Endodermal cell (in vitro differentiated cells): ENCODE measurements around the gene WNK1. TPM values are rescaled to one million over a fixed set of nuclear protein-coding genes. Genes with fewer than 3 reads are reported as not detected.

Experiments
- DNase-seq: peaks from one replicate; pipeline ENCODE4 v3.0.0-alpha.2; 2017
- H3K27ac ChIP-seq: 2 replicates; pipeline ENCODE4 v1.5.1; 2013; ENCODE audit warnings: mild to moderate bottlenecking, low read depth, low read length, moderate library complexity
- H3K27me3 ChIP-seq: 2 replicates; pipeline ENCODE4 v1.6.1; 2013; ENCODE audit warnings: mild to moderate bottlenecking, low read length, moderate library complexity; ENCODE audit not compliant: insufficient read depth, control insufficient read depth, poor library complexity, severe bottlenecking
- H3K36me3 ChIP-seq: 2 replicates; pipeline ENCODE4 v1.7.0; 2013; ENCODE audit warnings: mild to moderate bottlenecking, low read length, moderate library complexity; ENCODE audit not compliant: control insufficient read depth, insufficient read depth
- H3K4me1 ChIP-seq: one replicate; pipeline ENCODE4 v1.7.0; 2013; ENCODE audit warnings: low read length; ENCODE audit not compliant: control insufficient read depth, insufficient read depth
- H3K4me3 ChIP-seq: 2 replicates; pipeline ENCODE4 v1.5.1; 2013; ENCODE audit warnings: mild to moderate bottlenecking, low read length, moderate library complexity
- H3K9ac ChIP-seq: 2 replicates; pipeline ENCODE4 v1.6.1; 2013; ENCODE audit warnings: mild to moderate bottlenecking, low read length, moderate library complexity; ENCODE audit not compliant: poor library complexity, severe bottlenecking; ENCODE audit errors: extremely low read depth
- H3K9me3 ChIP-seq: 2 replicates; pipeline ENCODE4 v1.6.1; 2013; ENCODE audit warnings: mild to moderate bottlenecking, low read length, moderate library complexity; ENCODE audit not compliant: control insufficient read depth
- H3K27ac Mint-ChIP-seq: 2 replicates; pipeline ENCODE4 v1.8.0; 2020; ENCODE audit warnings: mixed read lengths
- H3K27me3 Mint-ChIP-seq: 2 replicates; pipeline ENCODE4 v1.8.0; 2021; ENCODE audit warnings: mild to moderate bottlenecking, mixed read lengths; ENCODE audit not compliant: insufficient read depth
- H3K36me3 Mint-ChIP-seq: 2 replicates; pipeline ENCODE4 v1.8.0; 2020; ENCODE audit warnings: low read depth, mixed read lengths
- H3K4me1 Mint-ChIP-seq: 2 replicates; pipeline ENCODE4 v1.8.0; 2020; ENCODE audit warnings: mixed read lengths
- H3K4me3 Mint-ChIP-seq: 2 replicates; pipeline ENCODE4 v1.8.0; 2020; ENCODE audit warnings: mild to moderate bottlenecking, moderate library complexity, mixed read lengths
- H3K9me3 Mint-ChIP-seq: 2 replicates; pipeline ENCODE4 v1.8.0; 2020; ENCODE audit warnings: mild to moderate bottlenecking, mixed read lengths
- WGBS, 2 experiments: methylation state at CpG; one replicate each; pipeline versions ENCODE4 v1.1.5 to v1.1.7; 2013; ENCODE audit warnings: missing lambda C conversion rate in 2 of 2, mixed read lengths in 1 of 2; ENCODE audit not compliant: insufficient coverage in 1 of 2, insufficient read length in 1 of 2; 5-methylcytosine and 5-hydroxymethylcytosine counted together
- total RNA-seq, 2 donors: library from RNA; stranded (reverse); fragmentation: NEBNext Ultra II Directional in 1 of 2; extraction: Animal tissue kit (Norgen Biotek cat#: 25700) in 1 of 2; gene quantifications; 2 replicates in 1 of 2; 3 replicates in 1 of 2; pipeline ENCODE4 v1.2.1, GENCODE V29; 2021
- TF ChIP-seq, protein P1 (sequence below): fragments of 200-600 bp; sonication (generic); conservative IDR thresholded peaks from 2 replicates; pipeline ENCODE4 v1.5.0; 2021; ENCODE audit warnings: antibody characterized with exemption, mild to moderate bottlenecking

WNK1 gene
- total RNA-seq, 2 donors from 2014 or later = 199 to 412 TPM

DNA sequence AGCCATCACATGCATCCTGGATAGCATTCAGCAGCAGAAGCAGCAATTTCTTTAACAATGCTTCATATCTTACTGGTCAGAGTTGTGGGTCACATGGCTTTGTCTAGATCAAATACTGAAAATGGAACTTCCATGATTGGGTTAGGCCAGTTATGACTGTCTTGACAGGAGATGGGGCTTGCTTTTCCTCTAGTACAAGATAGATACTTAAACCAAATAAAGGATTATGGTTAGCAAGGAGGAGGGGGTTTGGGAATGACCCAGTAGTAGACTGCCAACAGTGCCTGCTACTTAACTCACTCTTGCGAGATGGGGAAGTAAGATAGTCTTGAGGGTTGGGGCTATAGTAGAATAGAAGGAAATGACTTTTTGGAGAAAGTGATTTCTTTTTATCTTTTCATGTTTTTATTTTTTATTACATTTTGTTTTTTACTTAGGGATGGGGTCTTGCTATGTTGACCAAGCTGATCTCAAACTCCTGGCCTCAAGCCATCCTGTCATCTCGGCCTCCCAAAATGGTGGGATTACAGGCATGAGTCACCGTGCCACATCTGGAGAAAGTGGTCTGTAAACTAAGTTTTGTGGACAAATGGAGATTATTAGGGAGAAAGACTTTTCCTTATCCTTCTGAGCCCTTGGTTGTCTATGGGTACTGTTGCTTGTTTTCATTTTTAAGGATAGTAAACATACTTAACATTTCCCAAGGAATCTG, 37.6 kb downstream of the WNK1 start:
- Histone ChIP-seq H3K4me1 (no peaks in the 10 kb centered on the region), H3K9me3 (peaks cover 12% of the 10 kb centered on the region), H3K36me3 (peaks cover 18% of the 10 kb centered on the region), H3K27me3 (no peaks in the 10 kb centered on the region), H3K27ac (no peak overlapping the region), H3K4me3 (no peak overlapping the region), H3K9ac (no peak overlapping the region)
- DNase-seq = no peak
- Mint-ChIP-seq H3K9me3 (no peaks in the 10 kb centered on the region), H3K27me3 (no peaks in the 10 kb centered on the region), H3K4me1 (peaks cover 16% of the 10 kb centered on the region), H3K27ac (no peak overlapping the region), H3K4me3 (no peak overlapping the region), H3K36me3 (peaks cover 9% of the 10 kb centered on the region)
- 93 to 100% methylated on average over 1 to 3 of the region's 3 CpGs for WGBS, 2 experiments
- TF ChIP-seq, protein P1, sequence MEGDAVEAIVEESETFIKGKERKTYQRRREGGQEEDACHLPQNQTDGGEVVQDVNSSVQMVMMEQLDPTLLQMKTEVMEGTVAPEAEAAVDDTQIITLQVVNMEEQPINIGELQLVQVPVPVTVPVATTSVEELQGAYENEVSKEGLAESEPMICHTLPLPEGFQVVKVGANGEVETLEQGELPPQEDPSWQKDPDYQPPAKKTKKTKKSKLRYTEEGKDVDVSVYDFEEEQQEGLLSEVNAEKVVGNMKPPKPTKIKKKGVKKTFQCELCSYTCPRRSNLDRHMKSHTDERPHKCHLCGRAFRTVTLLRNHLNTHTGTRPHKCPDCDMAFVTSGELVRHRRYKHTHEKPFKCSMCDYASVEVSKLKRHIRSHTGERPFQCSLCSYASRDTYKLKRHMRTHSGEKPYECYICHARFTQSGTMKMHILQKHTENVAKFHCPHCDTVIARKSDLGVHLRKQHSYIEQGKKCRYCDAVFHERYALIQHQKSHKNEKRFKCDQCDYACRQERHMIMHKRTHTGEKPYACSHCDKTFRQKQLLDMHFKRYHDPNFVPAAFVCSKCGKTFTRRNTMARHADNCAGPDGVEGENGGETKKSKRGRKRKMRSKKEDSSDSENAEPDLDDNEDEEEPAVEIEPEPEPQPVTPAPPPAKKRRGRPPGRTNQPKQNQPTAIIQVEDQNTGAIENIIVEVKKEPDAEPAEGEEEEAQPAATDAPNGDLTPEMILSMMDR = no peak

DNA sequence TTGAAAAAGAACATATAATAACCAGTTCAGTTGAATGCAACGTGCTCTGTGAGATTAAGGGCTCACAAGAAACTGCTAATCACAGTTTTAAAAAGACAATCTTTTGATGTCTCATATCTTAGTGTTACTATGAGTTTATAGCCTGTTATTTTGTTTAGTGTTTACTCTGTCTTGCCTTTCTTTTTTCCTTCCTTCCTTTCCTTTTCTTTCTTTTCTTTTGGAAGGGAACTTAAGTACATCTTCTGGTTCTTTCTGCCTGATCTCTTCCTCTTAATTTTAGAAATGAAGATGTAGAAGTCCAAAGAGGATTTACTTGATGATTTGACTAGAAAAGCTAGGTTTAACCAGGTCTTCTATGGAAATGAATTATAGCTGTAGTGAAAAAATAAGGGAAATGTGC, 38.2 kb downstream of the WNK1 start:
- Histone ChIP-seq H3K36me3 (peaks cover 18% of the 10 kb centered on the region), H3K4me1 (no peaks in the 10 kb centered on the region), H3K9me3 (peaks cover 12% of the 10 kb centered on the region), H3K27ac (no peak overlapping the region), H3K4me3 (no peak overlapping the region), H3K27me3 (no peaks in the 10 kb centered on the region), H3K9ac (no peak overlapping the region)
- Mint-ChIP-seq H3K27me3 (no peaks in the 10 kb centered on the region), H3K36me3 (peaks cover 6% of the 10 kb centered on the region), H3K4me1 (peaks cover 21% of the 10 kb centered on the region), H3K4me3 (no peak overlapping the region), H3K9me3 (no peaks in the 10 kb centered on the region), H3K27ac (peak overlapping the region; percentile 25)
- TF ChIP-seq, protein P1 = no peak
- WGBS, 2 experiments = 78 to 100% methylated on average over 1 of the region's 1 CpG
- DNase-seq = no peak

DNA sequence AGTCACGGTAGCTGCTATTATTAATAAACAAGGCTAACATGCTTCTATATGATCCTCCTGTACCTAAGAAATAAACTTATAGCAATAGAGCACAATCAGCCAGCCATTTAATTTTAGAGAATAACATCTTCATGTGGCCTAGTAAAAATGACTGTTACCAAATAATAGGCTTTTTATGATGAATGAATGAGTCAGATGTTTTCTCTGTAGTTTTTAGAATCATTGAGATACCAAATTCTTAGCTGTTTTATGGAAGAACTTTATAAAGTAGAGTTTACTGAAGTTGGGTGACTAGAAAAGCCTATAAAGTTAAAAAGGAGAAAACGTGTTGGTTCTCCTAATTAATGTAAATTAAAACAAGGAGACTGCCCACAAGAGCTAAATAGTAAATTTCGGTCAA, 40.7 kb downstream of the WNK1 start:
- Histone ChIP-seq H3K27ac (no peak overlapping the region), H3K4me3 (no peak overlapping the region), H3K36me3 (peaks cover 12% of the 10 kb centered on the region), H3K9me3 (no peaks in the 10 kb centered on the region), H3K27me3 (no peaks in the 10 kb centered on the region), H3K4me1 (no peaks in the 10 kb centered on the region), H3K9ac (no peak overlapping the region)
- TF ChIP-seq, protein P1 = no peak
- no peak overlapping the region for H3K4me3 Mint-ChIP-seq
- WGBS, 2 experiments = 92 to 94% methylated on average over 3 of the region's 3 CpGs
- DNase-seq = no peak
- no peaks in the 10 kb centered on the region for H3K27me3 Mint-ChIP-seq
- no peaks in the 10 kb centered on the region for H3K9me3 Mint-ChIP-seq
- H3K36me3 Mint-ChIP-seq = peaks cover 3% of the 10 kb centered on the region
- H3K27ac Mint-ChIP-seq = no peak overlapping the region
- H3K4me1 Mint-ChIP-seq = peaks cover 24% of the 10 kb centered on the region
